Activated naive CD4-positive, alpha-beta T cell treated with anti-CD3 and anti-CD28 coated beads, Interleukin-2, amount 50 U/mL, for 72 hours (primary cell): ENCODE measurements around the gene OR2J2. TPM values are rescaled to one million over a fixed set of nuclear protein-coding genes. Genes with fewer than 3 reads are reported as not detected.
"Not testable (repeated sequence)": the region's sequence is repeated elsewhere in the genome, so short reads cannot be mapped to it uniquely, and the experiment has no call there.

Source experiments
- ATAC-seq, 2 donors: fragments of 150-1000 bp; cut with Tn5 transposase; 2 replicates each; pipeline ENCODE4 v1.10.0; 2021; ENCODE audit warnings: mild to moderate bottlenecking in 2 of 2, moderate library complexity in 2 of 2
- DNase-seq, 2 donors: peaks; one replicate each; pipeline ENCODE4 v3.0.0; 2021 to 2022; ENCODE audit warnings: low spot score in 2 of 2
- H3K27ac Mint-ChIP-seq, 2 donors: one replicate each; pipeline ENCODE4 v1.8.0; 2022; ENCODE audit warnings: mild to moderate bottlenecking in 2 of 2, mixed read lengths in 2 of 2
- H3K36me3 Mint-ChIP-seq, 2 donors: one replicate each; pipeline ENCODE4 v1.8.0; 2022; ENCODE audit warnings: mixed read lengths in 2 of 2
- H3K9me3 Mint-ChIP-seq, 2 donors: one replicate each; pipeline ENCODE4 v1.8.0; 2022; ENCODE audit warnings: mixed read lengths in 2 of 2
- total RNA-seq, 2 donors: library from RNA; stranded (reverse); gene quantifications; one replicate each; pipeline ENCODE4 v1.2.3, GENCODE V29; 2022

OR2J2 gene
- not detected for total RNA-seq

GRCh38 chr6:29170607-29171006 is at the start of gene OR2J2:
OR2J2 (plus strand) TSS chr6:29170907; CDS start chr6:29173636, 2,729 bp downstream.
- ATAC-seq, DNase-seq, H3K27ac Mint-ChIP-seq, H3K36me3 Mint-ChIP-seq, H3K9me3 Mint-ChIP-seq: not testable (repeated sequence)

GRCh38 chr6:29129326-29130012 is 41.2 kb upstream of the OR2J2 start:
- Mint-ChIP-seq H3K36me3 (no peaks in the 10 kb centered on the region), H3K27ac (no peak overlapping the region), H3K9me3 (no peaks in the 10 kb centered on the region)
- DNase-seq, result no peak
- no peak for ATAC-seq

GRCh38 chr6:29130644-29131043 is 40.1 kb upstream of the OR2J2 start:
- DNase-seq (no peak), ATAC-seq (no peak)
- Mint-ChIP-seq H3K9me3 (no peaks in the 10 kb centered on the region), H3K27ac (no peak overlapping the region), H3K36me3 (no peaks in the 10 kb centered on the region)

GRCh38 chr6:29131691-29132090 is 39.0 kb upstream of the OR2J2 start:
- H3K9me3 Mint-ChIP-seq, result no peaks in the 10 kb centered on the region
- ATAC-seq (no peak), DNase-seq (no peak)
- H3K27ac Mint-ChIP-seq, result no peak overlapping the region
- no peaks in the 10 kb centered on the region for H3K36me3 Mint-ChIP-seq

GRCh38 chr6:29137724-29138123 is 33.0 kb upstream of the OR2J2 start:
- ATAC-seq, result no peak
- Mint-ChIP-seq H3K27ac (no peak overlapping the region), H3K36me3 (no peaks in the 10 kb centered on the region), H3K9me3 (no peaks in the 10 kb centered on the region)
- no peak for DNase-seq

- Mint-ChIP-seq H3K9me3 (peaks cover 0 to 6% of the 10 kb centered on the region in 2 donors), H3K36me3 (no peaks in the 10 kb centered on the region)
- ATAC-seq, result no peak
Observed at GRCh38 chr6:29141606-29142005, 29.1 kb upstream of the OR2J2 start.

GRCh38 chr6:29142309-29142708 is 28.4 kb upstream of the OR2J2 start:
- no peak overlapping the region for H3K27ac Mint-ChIP-seq
- ATAC-seq (no peak), DNase-seq (no peak)
- H3K9me3 Mint-ChIP-seq, result peaks cover 0 to 6% of the 10 kb centered on the region in 2 donors
- no peaks in the 10 kb centered on the region for H3K36me3 Mint-ChIP-seq

More at GRCh38 chr6:29141606-29142005, 29.1 kb upstream of the OR2J2 start:
- no peak overlapping the region for H3K27ac Mint-ChIP-seq
- DNase-seq, result no peak

- Mint-ChIP-seq H3K27ac (no peak overlapping the region), H3K9me3 (peaks cover 0 to 13% of the 10 kb centered on the region in 2 donors), H3K36me3 (no peaks in the 10 kb centered on the region)
- DNase-seq (no peak), ATAC-seq (no peak)
Observed at GRCh38 chr6:29146179-29146578, 24.5 kb upstream of the OR2J2 start.

- DNase-seq, result no peak
- Mint-ChIP-seq H3K36me3 (no peaks in the 10 kb centered on the region), H3K9me3 (peaks cover 0 to 13% of the 10 kb centered on the region in 2 donors), H3K27ac (no peak overlapping the region)
- ATAC-seq, result no peak
Observed at GRCh38 chr6:29147074-29147473, 23.6 kb upstream of the OR2J2 start.

GRCh38 chr6:29149444-29149843 is 21.3 kb upstream of the OR2J2 start:
- peaks cover 0 to 13% of the 10 kb centered on the region in 2 donors for H3K9me3 Mint-ChIP-seq
- DNase-seq, ATAC-seq, H3K27ac Mint-ChIP-seq, H3K36me3 Mint-ChIP-seq: not testable (repeated sequence)

- DNase-seq (no peak), ATAC-seq (no peak)
- Mint-ChIP-seq H3K27ac (no peak overlapping the region), H3K36me3 (no peaks in the 10 kb centered on the region), H3K9me3 (peaks cover 0 to 11% of the 10 kb centered on the region in 2 donors)
Observed at GRCh38 chr6:29153083-29153482, 17.6 kb upstream of the OR2J2 start.

GRCh38 chr6:29155182-29155581 is 15.5 kb upstream of the OR2J2 start:
- not testable (repeated sequence) for ATAC-seq, DNase-seq, H3K36me3 Mint-ChIP-seq, H3K27ac Mint-ChIP-seq, H3K9me3 Mint-ChIP-seq

- H3K27ac Mint-ChIP-seq, ATAC-seq, H3K36me3 Mint-ChIP-seq, H3K9me3 Mint-ChIP-seq, DNase-seq: not testable (repeated sequence)
Observed at GRCh38 chr6:29159922-29160321, 10.8 kb upstream of the OR2J2 start.

GRCh38 chr6:29165571-29165970 is 5.1 kb upstream of the OR2J2 start:
- not testable (repeated sequence) for ATAC-seq, H3K36me3 Mint-ChIP-seq, H3K27ac Mint-ChIP-seq

GRCh38 chr6:29171736-29172135 is 1.0 kb downstream of the OR2J2 start:
- Mint-ChIP-seq H3K36me3 (no peaks in the 10 kb centered on the region), H3K27ac (no peak overlapping the region), H3K9me3 (no peaks in the 10 kb centered on the region)
- ATAC-seq (no peak), DNase-seq (no peak)

More at GRCh38 chr6:29165571-29165970, 5.1 kb upstream of the OR2J2 start:
- DNase-seq, H3K9me3 Mint-ChIP-seq: not testable (repeated sequence)

- Mint-ChIP-seq H3K36me3 (peaks cover 0 to 4% of the 10 kb centered on the region in 2 donors), H3K9me3 (peaks cover 3 to 9% of the 10 kb centered on the region in 2 donors), H3K27ac (no peak overlapping the region)
- ATAC-seq (no peak), DNase-seq (no peak)
Observed at GRCh38 chr6:29183594-29183993, 12.9 kb downstream of the OR2J2 start.

GRCh38 chr6:29188659-29189058 is 18.0 kb downstream of the OR2J2 start:
- H3K27ac Mint-ChIP-seq, ATAC-seq, DNase-seq: not testable (repeated sequence)
- peaks cover 7 to 18% of the 10 kb centered on the region in 2 donors for H3K36me3 Mint-ChIP-seq
- peaks cover 10 to 20% of the 10 kb centered on the region in 2 donors for H3K9me3 Mint-ChIP-seq
